HUES64 (cell line): ENCODE data around the gene HECTD1.

Experiments used
- H3K27ac ChIP-seq: 2 replicates; pipeline ENCODE4 v1.7.0; 2013; ENCODE audit warnings: low read depth, low read length, inconsistent platforms
- H3K27me3 ChIP-seq: 2 replicates; pipeline ENCODE4 v1.6.1; 2013; ENCODE audit warnings: mild to moderate bottlenecking, low read length; ENCODE audit not compliant: insufficient read depth
- H3K36me3 ChIP-seq: 2 replicates; pipeline ENCODE4 v1.6.1; 2013; ENCODE audit warnings: mild to moderate bottlenecking, low read length; ENCODE audit not compliant: insufficient read depth
- H3K4me1 ChIP-seq: 2 replicates; pipeline ENCODE4 v1.6.1; 2013; ENCODE audit warnings: mild to moderate bottlenecking, low read length, moderate library complexity; ENCODE audit not compliant: insufficient read depth
- H3K4me3 ChIP-seq: 2 replicates; pipeline ENCODE4 v1.5.1; 2013; ENCODE audit warnings: mild to moderate bottlenecking, low read length, moderate library complexity
- H3K9ac ChIP-seq: 2 replicates; pipeline ENCODE4 v1.6.1; 2013; ENCODE audit warnings: mild to moderate bottlenecking, low read depth, low read length
- H3K9me3 ChIP-seq: 2 replicates; pipeline ENCODE4 v1.6.1; 2013; ENCODE audit warnings: low read depth, low read length; ENCODE audit not compliant: insufficient read depth
- WGBS: fragments of 150-250, 120-280 bp; methylation state at CpG from one replicate; pipeline ENCODE4 v1.1.7; 2013; ENCODE audit warnings: missing lambda C conversion rate; 5-methylcytosine and 5-hydroxymethylcytosine counted together

Gene HECTD1

GRCh38 chr14:31223331-31223730 lies 15.7 kb upstream of the HECTD1 start:
- H3K36me3 ChIP-seq: no peaks in the 10 kb centered on the region
- 89% methylated on average over 3 of the region's 3 CpGs for WGBS
- no peaks in the 10 kb centered on the region for H3K27me3 ChIP-seq
- no peak overlapping the region for H3K27ac ChIP-seq
- H3K4me1 ChIP-seq: no peaks in the 10 kb centered on the region
- no peak overlapping the region for H3K9ac ChIP-seq
- H3K4me3 ChIP-seq: no peak overlapping the region
- H3K9me3 ChIP-seq: no peaks in the 10 kb centered on the region

GRCh38 chr14:31222834-31223233 lies 15.2 kb upstream of the HECTD1 start:
- Histone ChIP-seq H3K27me3 (no peaks in the 10 kb centered on the region), H3K27ac (no peak overlapping the region), H3K36me3 (no peaks in the 10 kb centered on the region), H3K4me1 (no peaks in the 10 kb centered on the region), H3K9me3 (no peaks in the 10 kb centered on the region), H3K9ac (no peak overlapping the region), H3K4me3 (no peak overlapping the region)
- 89% methylated on average over 1 of the region's 1 CpG for WGBS

- Histone ChIP-seq H3K36me3 (no peaks in the 10 kb centered on the region), H3K27ac (no peak overlapping the region), H3K9me3 (no peaks in the 10 kb centered on the region), H3K4me1 (no peaks in the 10 kb centered on the region), H3K4me3 (no peak overlapping the region), H3K9ac (no peak overlapping the region), H3K27me3 (no peaks in the 10 kb centered on the region)
- 100% methylated on average over 2 of the region's 2 CpGs for WGBS
Measured at GRCh38 chr14:31221266-31221665, 13.7 kb upstream of the HECTD1 start.

GRCh38 chr14:31219169-31219568 lies 11.6 kb upstream of the HECTD1 start:
- Histone ChIP-seq H3K9me3 (no peaks in the 10 kb centered on the region), H3K36me3 (no peaks in the 10 kb centered on the region), H3K27me3 (no peaks in the 10 kb centered on the region), H3K4me1 (no peaks in the 10 kb centered on the region), H3K4me3 (no peak overlapping the region), H3K9ac (no peak overlapping the region), H3K27ac (no peak overlapping the region)
- WGBS: 97% methylated on average over 2 of the region's 3 CpGs

- Histone ChIP-seq H3K27me3 (no peaks in the 10 kb centered on the region), H3K4me3 (no peak overlapping the region), H3K9me3 (no peaks in the 10 kb centered on the region), H3K4me1 (no peaks in the 10 kb centered on the region), H3K27ac (no peak overlapping the region), H3K9ac (no peak overlapping the region), H3K36me3 (no peaks in the 10 kb centered on the region)
- WGBS: 92% methylated on average over 9 of the region's 9 CpGs
Measured at GRCh38 chr14:31216359-31216758, 8.8 kb upstream of the HECTD1 start.

- Histone ChIP-seq H3K9ac (no peak overlapping the region), H3K4me3 (no peak overlapping the region), H3K27me3 (no peaks in the 10 kb centered on the region), H3K9me3 (no peaks in the 10 kb centered on the region), H3K27ac (no peak overlapping the region), H3K4me1 (peaks cover 5% of the 10 kb centered on the region; the same call in 1 of the 2 replicates), H3K36me3 (no peaks in the 10 kb centered on the region)
- 90% methylated on average over 2 of the region's 2 CpGs for WGBS
Measured at GRCh38 chr14:31212893-31213292, 5.3 kb upstream of the HECTD1 start.

- Histone ChIP-seq H3K9me3 (no peaks in the 10 kb centered on the region), H3K9ac (no peak overlapping the region), H3K27me3 (no peaks in the 10 kb centered on the region), H3K4me1 (peaks cover 19% of the 10 kb centered on the region), H3K4me3 (no peak overlapping the region), H3K36me3 (peaks cover 10% of the 10 kb centered on the region), H3K27ac (no peak overlapping the region)
- 92% methylated on average over 4 of the region's 5 CpGs for WGBS
Measured at GRCh38 chr14:31209605-31210004, 2.0 kb upstream of the HECTD1 start.

GRCh38 chr14:31208546-31209424 lies 1.2 kb upstream of the HECTD1 start:
- peak overlapping the region; percentile 82 for H3K4me3 ChIP-seq
- no peaks in the 10 kb centered on the region; the same call in 1 of the 2 replicates for H3K9me3 ChIP-seq
- peaks cover 18% of the 10 kb centered on the region for H3K36me3 ChIP-seq
- H3K9ac ChIP-seq: peak overlapping the region; percentile 91
- no peaks in the 10 kb centered on the region for H3K27me3 ChIP-seq
- peaks cover 19% of the 10 kb centered on the region for H3K4me1 ChIP-seq
- 89% methylated on average over 16 of the region's 16 CpGs for WGBS
- H3K27ac ChIP-seq: peak overlapping the region; percentile 97

GRCh38 chr14:31207287-31207754 lies 272 bp downstream of the HECTD1 start:
- H3K36me3 ChIP-seq: peaks cover 24% of the 10 kb centered on the region
- no peaks in the 10 kb centered on the region; the same call in 1 of the 2 replicates for H3K9me3 ChIP-seq
- H3K4me3 ChIP-seq: peak overlapping the region; percentile 82
- peak overlapping the region; percentile 99 for H3K27ac ChIP-seq
- peaks cover 19% of the 10 kb centered on the region for H3K4me1 ChIP-seq
- peak overlapping the region; percentile 96 for H3K9ac ChIP-seq
- under 1% methylated on average over 59 of the region's 59 CpGs for WGBS
- H3K27me3 ChIP-seq: no peaks in the 10 kb centered on the region

- H3K36me3 ChIP-seq: peaks cover 27% of the 10 kb centered on the region
- peak overlapping the region; percentile 82 for H3K4me3 ChIP-seq
- H3K27ac ChIP-seq: peak overlapping the region; percentile 99
- no peaks in the 10 kb centered on the region; the same call in 1 of the 2 replicates for H3K9me3 ChIP-seq
- H3K27me3 ChIP-seq: no peaks in the 10 kb centered on the region
- H3K4me1 ChIP-seq: peaks cover 19% of the 10 kb centered on the region
- under 1% methylated on average over 54 of the region's 55 CpGs for WGBS
- peak overlapping the region; percentile 96 for H3K9ac ChIP-seq
Measured at GRCh38 chr14:31206536-31207286, 882 bp downstream of the HECTD1 start.
